HS-5 (cell line): ENCODE measurements around the gene BRF1.
"Not testable (repeated sequence)": the region's sequence is repeated elsewhere in the genome, so short reads cannot be mapped to it uniquely, and the experiment has no call there.

Experiments used
- DNase-seq: peaks from one replicate; pipeline ENCODE4 v3.0.0-alpha.2; 2012; ENCODE audit warnings: low read depth

The BRF1 gene

GRCh38 chr14:105333020-105333490, 32.3 kb upstream of the BRF1 start:
- DNase-seq, result no peak

GRCh38 chr14:105332350-105332874, 31.6 kb upstream of the BRF1 start:
- DNase-seq, result no peak

- DNase-seq, result no peak
Observed at GRCh38 chr14:105331575-105332349, 31.0 kb upstream of the BRF1 start.

GRCh38 chr14:105330491-105330895, 29.7 kb upstream of the BRF1 start:
- no peak for DNase-seq

- DNase-seq, result no peak
Observed at GRCh38 chr14:105329411-105330150, 28.8 kb upstream of the BRF1 start.

- DNase-seq, result no peak
Observed at GRCh38 chr14:105328678-105329390, 28.0 kb upstream of the BRF1 start.

GRCh38 chr14:105328070-105328677, 27.4 kb upstream of the BRF1 start:
- DNase-seq, result no peak

- not testable (repeated sequence) for DNase-seq
Observed at GRCh38 chr14:105327695-105328045, 26.9 kb upstream of the BRF1 start.

GRCh38 chr14:105326891-105327694, 26.3 kb upstream of the BRF1 start:
- no peak for DNase-seq

GRCh38 chr14:105326568-105326867, 25.7 kb upstream of the BRF1 start:
- no peak for DNase-seq

- DNase-seq, result no peak
Observed at GRCh38 chr14:105325716-105326567, 25.1 kb upstream of the BRF1 start.

- DNase-seq, result no peak
Observed at GRCh38 chr14:105325303-105325702, 24.5 kb upstream of the BRF1 start.

- DNase-seq, result no peak
Observed at GRCh38 chr14:105324871-105325270, 24.1 kb upstream of the BRF1 start.

- no peak for DNase-seq
Observed at GRCh38 chr14:105324080-105324778, 23.4 kb upstream of the BRF1 start.

GRCh38 chr14:105323663-105324062, 22.9 kb upstream of the BRF1 start:
- no peak for DNase-seq

- no peak for DNase-seq
Observed at GRCh38 chr14:105322791-105323556, 22.2 kb upstream of the BRF1 start.

- no peak for DNase-seq
Observed at GRCh38 chr14:105317546-105317945, 16.7 kb upstream of the BRF1 start.

- no peak for DNase-seq
Observed at GRCh38 chr14:105316968-105317510, 16.2 kb upstream of the BRF1 start.

- DNase-seq, result no peak
Observed at GRCh38 chr14:105316577-105316941, 15.8 kb upstream of the BRF1 start.
